B cell (primary cell): ENCODE measurements around the gene C1orf105. TPM values are rescaled to one million over a fixed set of nuclear protein-coding genes. Genes with fewer than 3 reads are reported as not detected.
"Not testable (repeated sequence)": the region's sequence is repeated elsewhere in the genome, so short reads cannot be mapped to it uniquely, and the experiment has no call there.

Experiments used
- ATAC-seq: fragments of 200-7000 bp; cut with Tn5 transposase; one replicate; pipeline ENCODE4 v1.10.0; 2021; ENCODE audit warnings: low read depth, mild to moderate bottlenecking, moderate number of reproducible peaks, moderate library complexity
- CTCF ChIA-PET: fragments of 350-600 bp; sonication (Branson Sonifier 250); formaldehyde crosslinking; loops from one replicate; lab custom pipeline; 2021; ENCODE audit warnings: antibody characterized with exemption, inconsistent platforms; lab: Charles Lee
- POLR2A ChIA-PET: fragments of 350-600 bp; sonication (Branson Sonifier 250); formaldehyde crosslinking; loops from one replicate; lab custom pipeline; 2021; ENCODE audit warnings: antibody characterized with exemption; lab: Charles Lee
- DNase-seq: peaks from one replicate; pipeline ENCODE4 v3.0.0; 2013
- H2AFZ ChIP-seq: 2 replicates; pipeline ENCODE4 v1.6.1; 2012; ENCODE audit warnings: mild to moderate bottlenecking, low read depth, low read length; ENCODE audit not compliant: insufficient read depth, poor library complexity, severe bottlenecking
- H3K27ac ChIP-seq, 2 donors: 1 replicate in 1 of 2; 2 replicates in 1 of 2; pipeline ENCODE4 v1.5.1; 2012 to 2013; ENCODE audit warnings: low read length in 2 of 2, mild to moderate bottlenecking in 2 of 2, moderate library complexity in 1 of 2
- H3K27me3 ChIP-seq, 4 experiments: fragments of 200-600 bp in 1 of 4; sonication (generic) in 1 of 4; replicated peaks in 1 of 4; 1 replicate in 2 of 4; 2 replicates in 2 of 4; pipeline versions ENCODE4 v1.6.1 to v1.7.0; 2013 to 2016; ENCODE audit warnings: low read length in 3 of 4, mild to moderate bottlenecking in 2 of 4, mixed read lengths in 1 of 4, moderate library complexity in 1 of 4; ENCODE audit not compliant: insufficient read depth in 4 of 4, control insufficient read depth in 3 of 4; ENCODE audit errors: control extremely low read depth in 1 of 4
- H3K36me3 ChIP-seq, 2 experiments: replicated peaks in 1 of 2; 1 replicate in 1 of 2; 2 replicates in 1 of 2; pipeline versions ENCODE4 v1.6.1 to v1.7.1; 2013; ENCODE audit warnings: low read length in 1 of 2; ENCODE audit not compliant: insufficient read depth in 2 of 2, control insufficient read depth in 1 of 2; ENCODE audit errors: control extremely low read depth in 1 of 2, extremely low read depth in 1 of 2
- H3K4me1 ChIP-seq, 2 donors: fragments of 200-600 bp in 1 of 2; sonication (generic) in 1 of 2; 1 replicate in 1 of 2; 2 replicates in 1 of 2; pipeline versions ENCODE4 v1.5.1 to v1.6.1; 2013 to 2017; ENCODE audit warnings: low read length in 2 of 2; ENCODE audit not compliant: control insufficient read depth in 2 of 2, insufficient read depth in 2 of 2
- H3K4me2 ChIP-seq: replicated peaks from 2 replicates; pipeline ENCODE3; 2012; ENCODE audit warnings: mild to moderate bottlenecking, low read depth, low read length; ENCODE audit not compliant: poor library complexity, severe bottlenecking
- H3K4me3 ChIP-seq, 5 experiments: fragments of 200-600 bp in 1 of 5; sonication (generic) in 1 of 5; 1 replicate in 3 of 5; 2 replicates in 2 of 5; pipeline versions ENCODE4 v1.5.1 to v1.7.0; 2011 to 2016; ENCODE audit warnings: low read length in 4 of 5, mild to moderate bottlenecking in 4 of 5, low read depth in 2 of 5, control low read depth in 1 of 5, moderate library complexity in 1 of 5; ENCODE audit not compliant: insufficient read depth in 1 of 5; ENCODE audit errors: control extremely low read depth in 1 of 5, extremely low read depth in 1 of 5
- H3K79me2 ChIP-seq: fragments of 200-600 bp; sonication (generic); one replicate; pipeline ENCODE4 v1.6.0; 2016; ENCODE audit warnings: low read length; ENCODE audit not compliant: control insufficient read depth, insufficient read depth
- H3K9ac ChIP-seq: fragments of 200-600 bp; sonication (generic); 2 replicates; pipeline ENCODE4 v1.6.1; 2017; ENCODE audit warnings: mild to moderate bottlenecking, low read length, moderate library complexity
- H3K9me3 ChIP-seq, 3 donors: one replicate each; pipeline versions ENCODE4 v1.6.1 to v1.7.1; 2013; ENCODE audit warnings: low read length in 2 of 3; ENCODE audit not compliant: control insufficient read depth in 2 of 3, insufficient read depth in 1 of 3; ENCODE audit errors: control extremely low read depth in 1 of 3
- H4K20me1 ChIP-seq: 2 replicates; pipeline ENCODE4 v1.6.0; 2012; ENCODE audit warnings: mild to moderate bottlenecking, low read length; ENCODE audit not compliant: insufficient read depth, control insufficient read depth, poor library complexity, severe bottlenecking
- H3K27ac Mint-ChIP-seq: one replicate; pipeline ENCODE4 v1.8.0; 2021; ENCODE audit warnings: mixed read lengths
- H3K27me3 Mint-ChIP-seq: one replicate; pipeline ENCODE4 v1.8.0; 2021; ENCODE audit warnings: mixed read lengths
- H3K4me1 Mint-ChIP-seq: one replicate; pipeline ENCODE4 v1.8.0; 2021; ENCODE audit warnings: mixed read lengths
- H3K4me3 Mint-ChIP-seq: one replicate; pipeline ENCODE4 v1.8.0; 2021; ENCODE audit warnings: mixed read lengths
- H3K9me3 Mint-ChIP-seq: one replicate; pipeline ENCODE4 v1.8.0; 2022; ENCODE audit warnings: mixed read lengths; ENCODE audit not compliant: insufficient read depth
- CTCF ChIP-seq: fragments of 200-600 bp; IDR thresholded peaks from one replicate; pipeline ENCODE4 v1.8.0; 2022; ENCODE audit warnings: antibody characterized with exemption, mild to moderate bottlenecking
- EZH2 ChIP-seq: IDR thresholded peaks from 2 replicates; pipeline ENCODE4 v1.6.1; 2012; ENCODE audit warnings: borderline replicate concordance, low read depth, mild to moderate bottlenecking, moderate library complexity, low read length; ENCODE audit not compliant: insufficient read depth, poor library complexity, severe bottlenecking
- whole genome bisulfite sequencing: methylation state at CpG from one replicate; pipeline ENCODE4 v1.1.5; 2013; ENCODE audit warnings: missing lambda C conversion rate; ENCODE audit not compliant: insufficient coverage; 5-methylcytosine and 5-hydroxymethylcytosine counted together
- intact Hi-C: fragments of 100-400 bp; cut with micrococcal nuclease; formaldehyde crosslinking; loops from one replicate; pipeline ENCODE4 v1.10.0; 2022
- polyA plus RNA-seq: library from polyadenylated mRNA; depleted of rRNA; stranded (reverse); fragments of >200 nt; gene quantifications from 2 replicates; pipeline ENCODE4 v1.2.3, GENCODE V29; 2012
- total RNA-seq, 2 donors: library from RNA; stranded (reverse); fragments of 120-200 nt in 1 of 2; gene quantifications; 1 replicate in 1 of 2; 2 replicates in 1 of 2; pipeline versions ENCODE4 v1.2.3 to v1.2.4, GENCODE V29; 2013 to 2022

C1orf105 gene
- total and polyA plus RNA-seq, 2 donors (not counting 1 experiment from before 2014, with no cell fraction given), result not detected

DNA sequence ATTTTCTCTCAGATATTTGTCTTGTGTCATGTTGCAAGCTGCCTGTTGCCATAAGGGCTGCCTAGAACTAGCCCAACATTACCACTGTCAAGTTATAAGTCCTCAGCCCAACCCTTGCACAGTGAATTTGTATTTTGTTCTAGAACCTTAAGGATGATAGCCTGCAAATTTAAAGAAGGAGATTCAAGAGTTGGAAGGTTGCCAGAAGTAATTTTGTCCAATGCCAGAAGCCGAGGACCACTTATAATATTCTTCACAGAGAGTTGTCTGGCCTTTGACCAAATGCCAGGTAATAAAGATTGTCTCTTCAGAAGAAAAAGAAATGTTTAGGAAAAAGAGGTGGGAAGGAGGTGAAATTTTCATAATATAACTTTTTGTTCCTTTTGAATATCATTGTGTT lies 71.9 kb downstream of the C1orf105 start:
- Mint-ChIP-seq H3K4me3 (no peak overlapping the region), H3K4me1 (no peaks in the 10 kb centered on the region), H3K9me3 (no peaks in the 10 kb centered on the region), H3K27me3 (peaks cover 33% of the 10 kb centered on the region), H3K27ac (no peak overlapping the region)
- Histone ChIP-seq H3K9me3 (no peaks in the 10 kb centered on the region), H4K20me1 (no peaks in the 10 kb centered on the region), H3K27ac (no peak overlapping the region), H3K4me1 (no peaks in the 10 kb centered on the region), H3K4me3 (no peak overlapping the region), H3K36me3 (no peaks in the 10 kb centered on the region), H2AFZ (no peak overlapping the region), H3K27me3 (peaks cover 0 to 4% (median 1%) of the 10 kb centered on the region in 4 experiments), H3K9ac (no peak overlapping the region), H3K79me2 (no peaks in the 10 kb centered on the region), H3K4me2 (no peak overlapping the region)
- ChIA-PET CTCF (no interaction called here), POLR2A (no interaction called here)
- DNase-seq, result no peak
- no CpG with 5 or more reads among the region's 1 CpG for WGBS
- ATAC-seq, result no peak
- TF ChIP-seq CTCF, result no peak
- TF ChIP-seq EZH2, result no peak
- intact Hi-C loops, result no loop called here

GRCh38 chr1:172494166-172494565 lies 73.7 kb downstream of the C1orf105 start:
- intact Hi-C loops, result no loop called here
- Mint-ChIP-seq H3K9me3 (no peaks in the 10 kb centered on the region), H3K27ac (no peak overlapping the region), H3K4me1 (no peaks in the 10 kb centered on the region), H3K4me3 (no peak overlapping the region), H3K27me3 (peaks cover 22% of the 10 kb centered on the region)
- H3K27me3 ChIP-seq, result peaks cover 0 to 4% (median 1%) of the 10 kb centered on the region in 4 experiments
- no peak for TF ChIP-seq EZH2
- no peak for TF ChIP-seq CTCF
- no peak for DNase-seq
- H3K27ac ChIP-seq, result no peak overlapping the region
- no peak overlapping the region for H3K9ac ChIP-seq
- no peaks in the 10 kb centered on the region for H3K9me3 ChIP-seq
- H3K4me3 ChIP-seq, result no peak overlapping the region
- 80% methylated on average over 2 of the region's 2 CpGs for WGBS
- no peak for ATAC-seq
- H3K36me3 ChIP-seq, result no peaks in the 10 kb centered on the region
- H4K20me1 ChIP-seq, result no peaks in the 10 kb centered on the region
- H2AFZ ChIP-seq, result no peak overlapping the region
- CTCF ChIA-PET, result no interaction called here
- no peak overlapping the region for H3K4me2 ChIP-seq
- no peaks in the 10 kb centered on the region for H3K79me2 ChIP-seq
- POLR2A ChIA-PET, result no interaction called here
- H3K4me1 ChIP-seq, result no peaks in the 10 kb centered on the region

DNA sequence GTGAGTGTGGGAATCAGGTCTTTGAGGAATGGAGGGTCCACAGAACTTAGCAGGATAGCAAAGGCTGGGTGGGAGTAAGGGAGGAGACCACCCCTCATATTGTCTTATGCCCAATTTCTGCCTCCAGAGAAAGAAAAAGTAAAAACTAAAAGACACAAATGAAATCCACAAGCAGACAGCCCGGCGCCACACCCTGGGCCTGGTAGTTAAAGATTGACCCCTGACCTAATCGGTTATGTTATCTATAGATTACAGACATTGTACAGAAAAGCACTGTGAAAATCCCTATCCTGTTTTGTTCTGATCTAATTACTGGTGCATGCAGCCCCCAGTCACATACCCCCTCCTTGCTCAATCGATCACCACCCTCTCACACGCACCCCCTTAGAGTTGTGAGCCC lies 75.6 kb downstream of the C1orf105 start:
- H3K9ac ChIP-seq, H3K4me3 Mint-ChIP-seq, CTCF ChIA-PET, H3K36me3 ChIP-seq, H3K27ac Mint-ChIP-seq, ATAC-seq, H3K27ac ChIP-seq, intact Hi-C loops, H3K4me1 ChIP-seq, H4K20me1 ChIP-seq, H3K27me3 ChIP-seq, H3K4me1 Mint-ChIP-seq, H3K4me3 ChIP-seq, H3K4me2 ChIP-seq, POLR2A ChIA-PET, H2AFZ ChIP-seq, H3K9me3 ChIP-seq, H3K9me3 Mint-ChIP-seq, DNase-seq, H3K79me2 ChIP-seq: not testable (repeated sequence)
- peaks cover 11% of the 10 kb centered on the region for H3K27me3 Mint-ChIP-seq
- WGBS, result no CpG with 5 or more reads among the region's 5 CpGs
